T-helper 2 cell treated with Interferon-gamma antibody and Interleukin-4, amounts not matched to agents 100 ng/mL and 5 ng/mL, for 36 hours (primary cell): ENCODE measurements around the gene CSF2. TPM values are rescaled to one million over a fixed set of nuclear protein-coding genes. Genes with fewer than 3 reads are reported as not detected.

Source experiments
- intact Hi-C: fragments of 100-400 bp; cut with micrococcal nuclease; formaldehyde crosslinking; loops from one replicate; pipeline ENCODE4 v1.15.1; 2023
- total RNA-seq: library from RNA; stranded (reverse); gene quantifications from 2 replicates; pipeline ENCODE4 v1.2.3, GENCODE V29; 2022

CSF2 gene
- total RNA-seq, 1 donor from 2014 or later, result 54.1 TPM

GRCh38 chr5:132067451-132067850 is 6.1 kb upstream of the CSF2 start:
- intact Hi-C loops, result loop anchor here (5.0 to 10.0 kb wide), 3 partner anchors 35 to 227 kb away; partner anchors contain the start of gene SLC22A4

GRCh38 chr5:132067941-132068808 is 5.4 kb upstream of the CSF2 start:
- intact Hi-C loops, result loop anchor here (5.0 to 10.0 kb wide), 3 partner anchors 34 to 227 kb away; partner anchors contain the start of gene SLC22A4

- intact Hi-C loops, result loop anchor here (5.0 to 10.0 kb wide), 3 partner anchors 33 to 225 kb away; partner anchors contain the start of gene SLC22A4
Measured at GRCh38 chr5:132069561-132069960, 4.0 kb upstream of the CSF2 start.

- intact Hi-C loops, result loop anchor here (5.0 to 10.0 kb wide), 3 partner anchors 32 to 225 kb away; partner anchors contain the start of gene SLC22A4
Measured at GRCh38 chr5:132069994-132070393, 3.6 kb upstream of the CSF2 start.

GRCh38 chr5:132070460-132071337 is 2.9 kb upstream of the CSF2 start:
- intact Hi-C loops, result no loop called here

GRCh38 chr5:132071338-132071707 is 2.3 kb upstream of the CSF2 start:
- intact Hi-C loops, result no loop called here

GRCh38 chr5:132072070-132072469 is 1.5 kb upstream of the CSF2 start:
- intact Hi-C loops, result no loop called here

- intact Hi-C loops, result no loop called here
Measured at GRCh38 chr5:132072528-132072927, 1.1 kb upstream of the CSF2 start.

- intact Hi-C loops, result no loop called here
Measured at GRCh38 chr5:132074091-132074771, 642 bp downstream of the CSF2 start.

- intact Hi-C loops, result loop anchor here (5.0 kb wide), 1 partner anchor 37 kb away; no protein-coding TSS in a partner anchor
Measured at GRCh38 chr5:132074772-132075718, 1.5 kb downstream of the CSF2 start.

GRCh38 chr5:132075719-132076077 is 2.1 kb downstream of the CSF2 start:
- intact Hi-C loops, result loop anchor here (5.0 kb wide), 1 partner anchor 37 kb away; no protein-coding TSS in a partner anchor

GRCh38 chr5:132076202-132076830 is 2.7 kb downstream of the CSF2 start:
- intact Hi-C loops, result loop anchor here (5.0 kb wide), 1 partner anchor 36 kb away; no protein-coding TSS in a partner anchor

GRCh38 chr5:132076983-132077382 is 3.4 kb downstream of the CSF2 start:
- intact Hi-C loops, result loop anchor here (5.0 kb wide), 1 partner anchor 35 kb away; no protein-coding TSS in a partner anchor

GRCh38 chr5:132079081-132079480 is 5.5 kb downstream of the CSF2 start:
- intact Hi-C loops, result loop anchor here (5.0 kb wide), 1 partner anchor 33 kb away; no protein-coding TSS in a partner anchor

GRCh38 chr5:132079619-132080018 is 6.0 kb downstream of the CSF2 start:
- intact Hi-C loops, result loop anchor here (5.0 kb wide), 2 partner anchors 33 to 98 kb away; no protein-coding TSS in a partner anchor

- intact Hi-C loops, result loop anchor here (5.0 kb wide), 1 partner anchor 97 kb away; no protein-coding TSS in a partner anchor
Measured at GRCh38 chr5:132080595-132080994, 7.0 kb downstream of the CSF2 start.

GRCh38 chr5:132081458-132081857 is 7.9 kb downstream of the CSF2 start:
- intact Hi-C loops, result loop anchor here (5.0 kb wide), 1 partner anchor 96 kb away; no protein-coding TSS in a partner anchor

- intact Hi-C loops, result loop anchor here (1.0 to 5.0 kb wide), 2 partner anchors 21 to 95 kb away; no protein-coding TSS in a partner anchor
Measured at GRCh38 chr5:132082329-132083023, 8.9 kb downstream of the CSF2 start.
